ACHN (cell line): ENCODE data around the gene MGA.

Source experiments
- DNase-seq: peaks from one replicate; pipeline ENCODE4 v3.0.0-alpha.2; 2015
- in situ Hi-C: cut with HindIII; loops from 2 replicates; pipeline ENCODE4 v1.10.0; 2017; ENCODE audit warnings: low sequenced_read_pairs, low pct_ligation_motif_present, low pct_unique_long_range_greater_than_20kb

Gene MGA

GRCh38 chr15:41813426-41813825 is 153.2 kb downstream of the MGA start:
- in situ Hi-C loops = no loop called here
- DNase-seq = no peak

- in situ Hi-C loops = no loop called here
- no peak for DNase-seq
Observed at GRCh38 chr15:41814534-41814933, 154.3 kb downstream of the MGA start.

- in situ Hi-C loops = no loop called here
- DNase-seq = no peak
Observed at GRCh38 chr15:41816788-41817187, 156.6 kb downstream of the MGA start.

GRCh38 chr15:41817327-41817726 is 157.1 kb downstream of the MGA start:
- DNase-seq = no peak
- in situ Hi-C loops = no loop called here

GRCh38 chr15:41817781-41818180 is 157.6 kb downstream of the MGA start:
- in situ Hi-C loops = no loop called here
- DNase-seq = no peak

- no peak for DNase-seq
- in situ Hi-C loops = no loop called here
Observed at GRCh38 chr15:41819455-41820050, 159.3 kb downstream of the MGA start.

- in situ Hi-C loops = no loop called here
Observed at GRCh38 chr15:41820791-41821423, 160.7 kb downstream of the MGA start.

GRCh38 chr15:41821831-41822230 is 161.6 kb downstream of the MGA start:
- DNase-seq = no peak
- in situ Hi-C loops = no loop called here

More at GRCh38 chr15:41820791-41821423, 160.7 kb downstream of the MGA start:
- DNase-seq = no peak

GRCh38 chr15:41822471-41822870 is 162.3 kb downstream of the MGA start:
- DNase-seq = no peak
- in situ Hi-C loops = no loop called here
